CD4-positive, alpha-beta T cell treated with Interleukin-12 subunit alpha and Interleukin-12 subunit beta, for 1 hour (primary cell): ENCODE results near the gene ABAT.
A peak's percentile ranks its signal among the peaks of the same experiment; 100 is the strongest.

Source experiments
- DNase-seq: peaks from one replicate; pipeline ENCODE4 v3.0.0-alpha.2; 2020

The ABAT gene

DNA sequence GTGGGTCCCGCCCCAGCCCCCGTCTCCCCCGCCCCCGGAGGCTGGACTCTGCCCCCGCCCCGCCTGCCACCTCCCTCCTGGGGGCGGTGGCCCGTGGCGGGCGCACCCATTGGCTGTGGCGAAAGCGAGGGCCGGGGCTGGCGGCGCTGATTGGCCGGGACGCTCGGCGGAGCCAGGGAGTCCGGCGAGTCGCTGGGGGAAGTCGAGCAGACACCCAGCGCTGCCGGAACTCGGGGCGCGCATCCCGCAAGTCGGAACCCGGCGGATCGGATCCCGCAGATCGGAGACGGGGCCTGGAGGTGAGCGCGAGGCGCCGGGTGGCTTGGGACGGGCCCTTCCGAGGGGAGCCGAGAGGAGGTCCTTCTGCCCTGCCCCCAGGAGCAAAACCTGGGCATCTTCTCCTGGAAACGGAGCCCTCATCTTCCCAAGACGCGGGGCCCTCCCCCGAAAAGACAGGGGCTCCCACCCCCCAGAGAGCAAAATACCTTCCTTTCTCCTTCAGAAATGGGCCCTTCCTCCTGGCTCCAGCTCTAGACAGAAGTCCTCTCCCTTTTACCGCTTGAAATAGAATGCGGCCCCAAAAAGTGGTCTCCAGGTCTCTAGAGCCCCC is at the start of gene ABAT:
ABAT (plus strand) TSS at position 205 of the 610 bp plus-strand sequence. CDS start 61,123 bp downstream, outside the sequence.
- DNase-seq, result peak; percentile 90

- no peak for DNase-seq
Measured at GRCh38 chr16:8625491-8626087, 48.8 kb upstream of the ABAT start.

- DNase-seq, result no peak
Measured at GRCh38 chr16:8626946-8627345, 47.5 kb upstream of the ABAT start.

GRCh38 chr16:8627456-8627855 is 47.0 kb upstream of the ABAT start:
- no peak for DNase-seq

GRCh38 chr16:8628981-8629725 is 45.3 kb upstream of the ABAT start:
- no peak for DNase-seq

GRCh38 chr16:8630255-8630953 is 44.0 kb upstream of the ABAT start:
- DNase-seq, result no peak

GRCh38 chr16:8631373-8631772 is 43.0 kb upstream of the ABAT start:
- no peak for DNase-seq

DNA sequence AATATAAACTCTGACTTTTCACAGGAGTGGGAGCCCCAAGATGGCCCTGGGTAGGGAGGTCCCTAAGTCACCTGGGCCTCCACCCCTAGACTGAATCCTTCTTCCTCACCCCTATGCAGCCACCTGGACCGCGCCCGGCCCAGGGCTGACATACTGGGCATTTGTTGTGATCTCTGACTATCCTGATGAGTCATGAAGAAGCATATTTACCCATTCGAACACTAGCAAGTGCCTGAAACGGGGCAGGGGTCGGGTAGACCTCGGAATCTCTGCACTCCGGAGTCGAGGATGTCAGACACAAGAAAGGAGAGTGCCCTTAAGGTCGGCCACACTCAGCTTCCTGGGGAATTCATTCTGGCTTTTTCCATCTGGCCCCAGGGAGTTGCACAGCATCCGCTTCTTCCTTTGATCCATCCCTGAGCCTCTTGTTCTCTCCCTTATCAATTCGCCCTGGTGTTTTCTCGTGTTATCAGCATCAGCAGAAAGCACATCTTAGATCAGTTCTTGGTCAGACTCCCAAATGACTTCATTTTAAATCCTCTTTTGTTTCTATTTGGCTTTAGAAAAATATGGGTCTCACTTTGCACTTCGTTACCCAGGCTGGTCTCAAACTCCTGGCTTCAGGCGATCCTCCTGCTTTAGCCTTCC is 42.5 kb upstream of the ABAT start:
- DNase-seq, result no peak

DNA sequence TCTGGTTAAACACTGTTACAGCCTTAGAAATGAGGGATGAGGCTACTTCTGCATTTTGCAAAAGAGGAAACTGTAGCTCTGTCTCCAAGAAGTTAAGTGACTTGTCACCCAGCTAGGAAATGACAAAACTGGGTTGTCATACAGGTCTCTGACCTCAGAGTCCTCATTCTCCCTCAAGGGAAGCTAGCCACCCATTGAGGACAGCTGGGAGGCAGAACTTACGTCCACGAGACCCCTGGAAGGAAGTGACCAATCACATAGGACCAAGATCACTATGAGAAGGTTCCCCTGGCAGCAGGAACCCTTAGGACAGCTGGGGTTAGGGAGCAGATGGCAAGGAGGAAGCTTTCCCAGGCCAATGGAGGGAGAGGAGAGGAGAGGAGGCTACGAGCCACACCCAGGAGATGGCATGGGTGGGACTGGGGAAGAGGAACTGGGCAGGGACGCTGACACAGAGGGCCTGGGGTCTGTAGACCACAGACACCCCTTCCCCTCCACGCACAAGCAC is 41.7 kb upstream of the ABAT start:
- peak; percentile 22 for DNase-seq

DNA sequence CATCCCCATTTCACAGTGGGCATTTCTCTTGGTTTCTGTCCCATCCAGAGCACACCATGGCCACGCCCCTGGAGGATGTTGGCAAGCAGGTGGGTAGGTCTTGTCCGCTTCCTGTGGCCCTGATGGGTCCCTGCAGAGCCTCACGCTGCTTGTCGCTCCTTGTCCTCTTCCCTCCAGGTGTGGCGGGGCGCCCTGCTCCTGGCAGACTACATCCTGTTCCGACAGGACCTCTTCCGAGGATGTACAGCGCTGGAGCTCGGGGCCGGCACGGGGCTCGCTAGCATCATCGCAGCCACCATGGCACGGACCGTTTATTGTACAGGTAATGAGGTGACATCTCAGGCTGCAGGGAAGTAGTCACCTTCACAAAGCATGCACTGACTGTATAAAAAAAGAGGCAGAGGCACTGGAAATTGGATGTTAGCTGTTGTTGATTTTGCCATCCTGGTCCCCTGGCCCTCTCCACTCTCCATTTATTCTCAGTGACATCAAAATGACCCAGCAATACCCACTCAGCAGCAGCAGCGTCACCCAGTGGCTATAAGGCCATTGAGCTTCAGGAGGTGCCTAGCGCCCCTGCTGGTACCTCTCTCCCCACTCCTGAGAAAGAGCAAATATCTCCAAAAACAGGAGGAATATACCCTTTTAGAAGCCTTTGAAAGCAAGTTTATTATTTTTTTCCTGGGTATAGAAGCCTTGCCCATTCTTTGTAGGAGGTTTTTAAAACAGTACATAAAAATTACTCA is 39.3 kb upstream of the ABAT start:
- no peak for DNase-seq

GRCh38 chr16:8639694-8640093 is 34.7 kb upstream of the ABAT start:
- DNase-seq, result no peak

GRCh38 chr16:8641671-8642070 is 32.7 kb upstream of the ABAT start:
- DNase-seq, result no peak

- DNase-seq, result no peak
Measured at GRCh38 chr16:8642146-8642545, 32.3 kb upstream of the ABAT start.

DNA sequence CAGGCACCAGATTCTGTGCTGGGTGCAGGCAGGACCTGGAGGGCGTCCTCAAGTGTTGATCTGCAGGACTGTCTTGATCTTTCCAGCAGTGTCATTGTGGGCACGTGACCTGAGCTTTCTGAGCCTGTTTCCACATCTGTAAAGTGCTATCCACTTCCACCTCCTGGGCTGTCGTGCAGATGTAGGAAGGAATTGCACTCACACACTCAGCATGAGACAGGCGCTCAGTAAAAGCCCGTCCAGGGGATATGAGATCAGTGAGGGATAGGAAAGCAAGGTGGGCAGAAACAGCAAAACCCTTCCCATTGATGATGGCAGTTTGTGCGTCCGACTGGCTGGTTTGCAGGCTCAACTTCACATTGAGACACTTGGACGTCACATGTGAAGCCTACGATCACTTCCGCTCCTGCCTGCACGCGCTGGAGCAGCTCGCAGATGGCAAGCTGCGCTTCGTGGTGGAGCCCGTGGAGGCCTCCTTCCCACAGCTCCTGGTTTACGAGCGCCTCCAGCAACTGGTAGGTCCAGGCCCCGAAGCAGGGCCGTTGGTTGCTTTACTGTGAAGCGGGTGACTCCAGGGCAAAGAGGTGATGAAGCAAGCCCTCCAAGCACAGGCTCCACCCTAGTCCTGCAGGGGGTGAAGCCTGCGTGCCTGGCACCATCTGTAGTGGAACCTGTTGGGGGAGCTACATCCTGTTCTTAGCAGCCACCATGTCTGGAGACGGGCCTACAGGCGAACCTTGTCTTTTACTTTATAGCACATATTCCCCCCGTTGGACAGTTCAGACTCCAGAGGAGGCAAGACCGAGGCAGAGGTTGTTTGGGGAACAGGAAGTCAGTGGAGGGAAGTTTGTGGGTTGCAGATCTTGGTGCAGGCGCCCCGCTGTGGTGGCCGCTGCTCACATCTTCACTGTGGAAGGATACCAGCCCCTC is 29.9 kb upstream of the ABAT start:
- DNase-seq, result peak; percentile 18

- DNase-seq, result no peak
Measured at GRCh38 chr16:8645141-8645521, 29.3 kb upstream of the ABAT start.

DNA sequence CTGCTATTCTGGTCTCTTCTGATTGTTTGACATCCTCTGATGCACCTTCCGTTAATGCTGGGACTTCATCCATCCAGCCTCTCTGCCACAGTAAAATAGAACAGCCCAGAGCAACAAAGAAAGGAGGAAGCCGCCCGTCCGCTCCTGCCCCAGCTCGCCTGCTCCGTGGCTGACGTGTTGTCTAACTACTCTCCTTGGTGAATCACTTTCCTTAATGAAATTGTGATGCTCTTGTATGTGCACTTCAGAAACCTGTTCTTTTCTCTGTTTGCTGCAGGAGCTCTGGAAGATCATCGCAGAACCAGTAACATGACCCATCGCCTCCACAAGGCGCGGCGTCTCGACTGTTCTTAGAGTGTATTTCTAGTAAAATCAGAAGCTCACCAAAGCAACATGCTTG is 28.6 kb upstream of the ABAT start:
- no peak for DNase-seq

DNA sequence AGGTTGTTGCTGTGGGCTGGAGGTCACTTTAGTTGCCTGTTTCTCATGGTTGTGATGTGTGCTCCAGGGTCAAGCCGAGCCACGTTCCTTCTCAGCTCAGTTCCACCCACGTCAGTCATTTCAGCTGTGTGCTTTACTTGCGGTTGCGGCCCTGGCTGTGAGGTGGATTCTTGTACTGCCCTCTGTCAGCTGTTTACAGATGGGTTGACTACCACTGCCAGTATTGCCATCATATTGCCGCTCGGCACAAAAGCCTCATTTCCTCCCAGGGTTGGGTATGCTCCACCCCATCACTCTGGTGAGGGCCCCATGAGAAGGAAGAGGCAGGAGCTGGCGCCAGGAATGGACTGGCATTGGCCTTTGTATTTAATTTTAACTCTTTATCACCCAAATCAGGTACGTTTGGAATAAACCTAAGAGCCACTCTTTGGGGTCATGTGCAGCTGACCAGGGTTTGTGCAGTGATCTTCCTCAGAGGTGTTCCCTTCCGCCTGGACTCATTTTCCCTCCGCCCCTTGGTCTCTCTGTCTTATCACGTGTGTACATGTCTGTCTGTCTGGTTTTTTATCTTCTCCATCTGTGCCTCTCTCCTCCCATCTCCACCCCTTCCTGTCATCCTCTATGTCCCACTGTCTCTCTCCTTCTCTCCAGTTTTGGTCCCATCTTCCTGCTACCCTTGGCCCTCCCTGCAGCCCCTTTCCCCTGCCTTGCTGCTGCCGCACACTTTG is 27.9 kb upstream of the ABAT start:
- DNase-seq, result no peak

DNA sequence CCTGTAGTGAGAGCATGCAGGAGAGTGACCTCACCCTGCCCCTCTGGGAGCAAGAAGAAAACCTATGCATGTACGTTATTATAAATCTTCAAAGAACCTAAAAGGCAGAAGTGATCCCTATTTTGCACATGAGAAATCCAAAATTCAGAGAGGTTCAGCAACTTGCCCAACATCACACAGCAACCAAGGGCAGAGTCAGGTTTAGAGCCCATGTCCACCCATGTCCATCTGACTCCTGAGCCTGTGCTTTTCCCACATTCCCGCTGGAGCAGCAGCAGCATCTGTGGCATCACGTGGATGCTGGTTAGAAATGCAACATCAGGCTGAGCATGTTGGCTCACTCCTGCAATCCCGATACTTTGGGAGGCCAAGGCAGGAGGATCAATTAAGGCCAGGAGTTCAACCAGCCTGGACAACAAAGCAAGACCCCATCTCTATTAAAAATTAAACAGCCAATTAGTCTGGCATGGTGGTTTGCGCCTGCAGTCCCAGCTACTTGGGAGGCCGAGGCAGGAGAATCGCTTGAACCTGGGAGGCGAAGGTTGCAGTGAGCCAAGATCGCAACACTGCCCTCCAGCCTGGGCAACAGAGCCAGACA is 26.6 kb upstream of the ABAT start:
- DNase-seq, result no peak

GRCh38 chr16:8648877-8649276 is 25.5 kb upstream of the ABAT start:
- DNase-seq, result no peak
